AG09319 (cell line): ENCODE results near the gene DRD5.

Experiments
- DNase-seq: peaks from one replicate; pipeline ENCODE4 v3.0.0-alpha.2; 2010; ENCODE audit warnings: low read depth; ENCODE audit errors: extremely low read depth
- TF ChIP-seq, protein P1 (sequence below): IDR thresholded peaks from 2 replicates; pipeline ENCODE4 v1.5.1; 2011; ENCODE audit warnings: low read depth, mild to moderate bottlenecking, inconsistent platforms, low read length, moderate library complexity

Gene DRD5

GRCh38 chr4:9800848-9801247 lies 19.4 kb downstream of the DRD5 start:
- TF ChIP-seq, protein P1, sequence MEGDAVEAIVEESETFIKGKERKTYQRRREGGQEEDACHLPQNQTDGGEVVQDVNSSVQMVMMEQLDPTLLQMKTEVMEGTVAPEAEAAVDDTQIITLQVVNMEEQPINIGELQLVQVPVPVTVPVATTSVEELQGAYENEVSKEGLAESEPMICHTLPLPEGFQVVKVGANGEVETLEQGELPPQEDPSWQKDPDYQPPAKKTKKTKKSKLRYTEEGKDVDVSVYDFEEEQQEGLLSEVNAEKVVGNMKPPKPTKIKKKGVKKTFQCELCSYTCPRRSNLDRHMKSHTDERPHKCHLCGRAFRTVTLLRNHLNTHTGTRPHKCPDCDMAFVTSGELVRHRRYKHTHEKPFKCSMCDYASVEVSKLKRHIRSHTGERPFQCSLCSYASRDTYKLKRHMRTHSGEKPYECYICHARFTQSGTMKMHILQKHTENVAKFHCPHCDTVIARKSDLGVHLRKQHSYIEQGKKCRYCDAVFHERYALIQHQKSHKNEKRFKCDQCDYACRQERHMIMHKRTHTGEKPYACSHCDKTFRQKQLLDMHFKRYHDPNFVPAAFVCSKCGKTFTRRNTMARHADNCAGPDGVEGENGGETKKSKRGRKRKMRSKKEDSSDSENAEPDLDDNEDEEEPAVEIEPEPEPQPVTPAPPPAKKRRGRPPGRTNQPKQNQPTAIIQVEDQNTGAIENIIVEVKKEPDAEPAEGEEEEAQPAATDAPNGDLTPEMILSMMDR, result no peak
- no peak for DNase-seq

GRCh38 chr4:9804918-9805317 lies 23.5 kb downstream of the DRD5 start:
- DNase-seq, result no peak
- TF ChIP-seq, protein P1, result no peak

- no peak for DNase-seq
These were observed 26.6 kb downstream of the DRD5 start for GRCh38 chr4:9808077-9808476.

GRCh38 chr4:9811806-9812205 lies 30.4 kb downstream of the DRD5 start:
- TF ChIP-seq, protein P1, result no peak
- no peak for DNase-seq

More at GRCh38 chr4:9808077-9808476, 26.6 kb downstream of the DRD5 start:
- TF ChIP-seq, protein P1, result no peak

DNA sequence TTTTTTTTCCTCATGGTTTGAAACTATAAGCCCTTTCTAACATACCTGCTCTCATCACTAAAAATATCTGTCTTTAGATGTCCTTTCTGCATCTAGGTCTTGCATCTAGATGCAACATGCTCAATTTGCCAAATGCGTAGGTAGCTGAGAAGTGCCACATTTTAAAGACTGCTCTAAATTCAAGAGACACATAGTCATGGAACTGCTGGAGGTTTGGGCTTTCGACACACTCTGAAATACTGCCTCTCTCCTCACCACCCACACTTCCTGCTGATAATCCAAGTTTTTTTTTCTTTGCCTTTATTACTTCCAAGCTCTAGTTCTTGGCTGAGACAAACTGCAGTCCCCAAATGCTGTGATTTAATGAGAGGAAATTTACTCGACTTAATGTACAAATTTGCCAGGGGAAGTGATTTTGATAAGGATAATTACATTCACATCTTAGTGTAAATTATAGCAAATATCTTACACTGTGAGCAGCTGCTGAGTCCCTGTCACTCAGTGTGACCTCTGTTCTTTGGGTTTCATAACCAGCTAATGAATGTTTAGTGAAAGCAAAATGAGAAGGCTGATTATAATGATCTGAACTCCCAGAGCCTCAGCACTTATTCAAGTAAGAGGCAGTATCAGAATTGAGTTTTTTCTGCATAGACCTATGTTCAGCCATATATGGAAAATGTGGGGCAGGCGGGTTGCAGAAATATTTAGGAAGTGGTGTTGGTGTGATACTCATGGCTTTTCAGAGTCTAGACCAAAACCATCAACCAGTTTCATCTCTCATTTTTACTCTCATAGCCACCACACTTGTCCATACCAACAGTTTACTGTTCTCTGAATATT lies 31.3 kb downstream of the DRD5 start:
- TF ChIP-seq, protein P1, result no peak
- DNase-seq, result no peak

DNA sequence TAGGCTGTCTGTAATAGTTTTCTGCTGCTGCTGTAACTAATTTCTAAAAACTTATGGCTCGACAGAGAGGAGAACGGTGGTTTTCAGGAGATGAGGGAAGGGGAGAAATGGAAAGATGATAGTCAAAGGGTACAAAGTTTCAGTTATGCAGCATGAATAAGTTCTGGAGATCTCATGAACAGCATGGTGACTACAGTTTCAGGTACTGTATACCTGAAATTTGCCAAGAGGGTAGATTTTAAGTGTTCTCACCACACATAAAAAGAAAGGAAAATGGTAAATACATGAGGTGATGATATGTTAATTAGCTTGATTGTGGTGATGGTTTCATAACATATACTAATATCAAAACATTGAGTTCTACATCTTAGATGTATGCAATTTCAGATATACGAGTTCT lies 34.9 kb downstream of the DRD5 start:
- TF ChIP-seq, protein P1, result no peak
- DNase-seq, result no peak

DNA sequence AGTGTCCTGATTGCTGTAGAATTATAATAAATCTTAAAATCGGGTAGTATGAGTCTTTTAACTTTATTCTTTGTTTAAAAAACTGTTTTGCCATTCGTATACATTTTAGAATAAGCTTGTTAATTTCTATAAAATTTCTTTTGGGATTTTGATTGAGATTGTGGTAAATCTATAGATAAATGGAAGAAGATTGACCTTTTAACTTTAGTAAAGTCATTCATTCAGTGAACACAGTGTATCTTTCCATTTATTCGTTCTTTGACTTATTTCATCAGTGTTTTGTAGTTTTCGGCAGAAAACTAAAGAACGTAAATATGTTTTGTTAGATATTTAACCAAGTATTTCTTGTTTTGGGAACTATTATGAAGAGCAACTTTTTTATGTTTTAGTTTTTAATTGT lies 38.9 kb downstream of the DRD5 start:
- TF ChIP-seq, protein P1, result no peak
- DNase-seq, result no peak
